CD8-positive, alpha-beta memory T cell (primary cell): ENCODE data around the gene C12orf50. TPM values are rescaled to one million over a fixed set of nuclear protein-coding genes. Genes with fewer than 3 reads are reported as not detected.
"Not testable (repeated sequence)": the region's sequence is repeated elsewhere in the genome, so short reads cannot be mapped to it uniquely, and the experiment has no call there.

Experiments used
- CTCF ChIA-PET: fragments of 350-600 bp; sonication (Branson Sonifier 250); formaldehyde crosslinking; loops from one replicate; lab custom pipeline; 2021; ENCODE audit warnings: antibody characterized with exemption; lab: Charles Lee
- POLR2A ChIA-PET: fragments of 350-600 bp; sonication (Branson Sonifier 250); formaldehyde crosslinking; loops from one replicate; lab custom pipeline; 2021; ENCODE audit warnings: antibody characterized with exemption; lab: Charles Lee
- DNase-seq, 5 donors: peaks; one replicate each; pipeline versions ENCODE4 v3.0.0 to v3.0.0-alpha.2; 2020 to 2022; ENCODE audit warnings: mixed read lengths in 1 of 5
- H3K27ac ChIP-seq: one replicate; pipeline ENCODE4 v1.7.0; 2013; ENCODE audit warnings: low read depth, mild to moderate bottlenecking, low read length, moderate library complexity
- H3K27me3 ChIP-seq: 2 replicates; pipeline ENCODE4 v1.7.0; 2013; ENCODE audit warnings: low read length, mild to moderate bottlenecking; ENCODE audit not compliant: insufficient read depth, poor library complexity, severe bottlenecking
- H3K36me3 ChIP-seq: 2 replicates; pipeline ENCODE4 v1.7.0; 2013; ENCODE audit warnings: mild to moderate bottlenecking, low read length, moderate library complexity; ENCODE audit not compliant: insufficient read depth
- H3K4me1 ChIP-seq: 2 replicates; pipeline ENCODE4 v1.7.0; 2013; ENCODE audit warnings: mild to moderate bottlenecking, low read length, moderate library complexity; ENCODE audit not compliant: insufficient read depth
- H3K4me3 ChIP-seq: 2 replicates; pipeline ENCODE4 v1.7.0; 2013; ENCODE audit warnings: mild to moderate bottlenecking, low read length
- H3K9me3 ChIP-seq: 2 replicates; pipeline ENCODE4 v1.7.0; 2013; ENCODE audit warnings: mild to moderate bottlenecking, low read length
- H3K27ac Mint-ChIP-seq, 8 donors: one replicate each; pipeline ENCODE4 v1.8.0; 2020 to 2021; ENCODE audit warnings: mixed read lengths in 8 of 8, mild to moderate bottlenecking in 6 of 8, inconsistent platforms in 3 of 8, moderate library complexity in 3 of 8
- H3K27me3 Mint-ChIP-seq, 2 donors: one replicate each; pipeline ENCODE4 v1.8.0; 2020 to 2021; ENCODE audit warnings: mixed read lengths in 2 of 2, mild to moderate bottlenecking in 1 of 2, moderate library complexity in 1 of 2
- H3K36me3 Mint-ChIP-seq, 3 donors: one replicate each; pipeline ENCODE4 v1.8.0; 2020 to 2021; ENCODE audit warnings: mixed read lengths in 3 of 3, inconsistent platforms in 1 of 3, mild to moderate bottlenecking in 1 of 3
- H3K4me1 Mint-ChIP-seq, 3 donors: one replicate each; pipeline ENCODE4 v1.8.0; 2020 to 2021; ENCODE audit warnings: mixed read lengths in 3 of 3, inconsistent platforms in 1 of 3, mild to moderate bottlenecking in 1 of 3
- H3K4me3 Mint-ChIP-seq, 7 donors: one replicate each; pipeline ENCODE4 v1.8.0; 2020 to 2021; ENCODE audit warnings: mixed read lengths in 7 of 7, mild to moderate bottlenecking in 6 of 7, moderate library complexity in 4 of 7, inconsistent platforms in 2 of 7
- H3K9me3 Mint-ChIP-seq, 5 donors: one replicate each; pipeline ENCODE4 v1.8.0; 2020 to 2022; ENCODE audit warnings: mixed read lengths in 5 of 5, mild to moderate bottlenecking in 3 of 5, moderate library complexity in 2 of 5, inconsistent platforms in 1 of 5
- polyA plus RNA-seq: library from polyadenylated mRNA; unstranded; fragments of 300-500 nt; fragmentation: Illumina TruSeq; gene quantifications from one replicate; pipeline ENCODE4 v1.2.3, GENCODE V29; 2021
- total RNA-seq, 2 experiments: library from RNA; stranded (reverse); gene quantifications; one replicate each; pipeline ENCODE4 v1.2.3, GENCODE V29; 2021

The C12orf50 gene
- total and polyA plus RNA-seq, 3 experiments from 2014 or later: not detected

GRCh38 chr12:88044035-88044434 lies 14.8 kb upstream of the C12orf50 start:
- Mint-ChIP-seq H3K27ac (peak overlapping the region in 1 of 8 donors; percentile 21), H3K4me1 (peaks cover 18 to 36% (median 28%) of the 10 kb centered on the region in 3 donors)
- POLR2A ChIA-PET: no interaction called here

GRCh38 chr12:88037770-88038169 lies 8.6 kb upstream of the C12orf50 start:
- CTCF ChIA-PET: no interaction called here
- Mint-ChIP-seq H3K4me3 (peak overlapping the region in 1 of 7 donors; percentile 94), H3K36me3 (peaks cover 0 to 27% (median 0%) of the 10 kb centered on the region in 3 donors), H3K9me3 (no peaks in the 10 kb centered on the region), H3K27ac (peak overlapping the region in 2 of 8 donors; percentile 20 to 32), H3K27me3 (no peaks in the 10 kb centered on the region), H3K4me1 (peaks cover 65 to 88% (median 77%) of the 10 kb centered on the region in 3 donors)
- DNase-seq: no peak
- POLR2A ChIA-PET: no interaction called here
- Histone ChIP-seq H3K4me3 (no peak overlapping the region), H3K9me3 (no peaks in the 10 kb centered on the region), H3K27ac (no peak overlapping the region), H3K27me3 (no peaks in the 10 kb centered on the region), H3K36me3 (no peaks in the 10 kb centered on the region), H3K4me1 (peaks cover 18% of the 10 kb centered on the region)

More at GRCh38 chr12:88044035-88044434, 14.8 kb upstream of the C12orf50 start:
- Mint-ChIP-seq H3K4me3 (no peak overlapping the region), H3K36me3 (peaks cover 10 to 68% (median 25%) of the 10 kb centered on the region in 3 donors), H3K27me3 (no peaks in the 10 kb centered on the region), H3K9me3 (no peaks in the 10 kb centered on the region)
- Histone ChIP-seq H3K9me3 (no peaks in the 10 kb centered on the region), H3K27ac (no peak overlapping the region), H3K36me3 (peaks cover 37% of the 10 kb centered on the region), H3K4me1 (no peaks in the 10 kb centered on the region), H3K27me3 (no peaks in the 10 kb centered on the region), H3K4me3 (no peak overlapping the region)
- DNase-seq: no peak
- CTCF ChIA-PET: no interaction called here

GRCh38 chr12:88036353-88036965 lies 7.3 kb upstream of the C12orf50 start:
- Mint-ChIP-seq H3K36me3 (peaks cover 0 to 22% (median 0%) of the 10 kb centered on the region in 3 donors), H3K9me3 (no peaks in the 10 kb centered on the region), H3K27ac (peak overlapping the region in 7 of 8 donors; percentile 58 to 96 (median 93)), H3K4me3 (peak overlapping the region; percentile 94 to 99 (median 96)), H3K27me3 (peaks cover 0 to 2% of the 10 kb centered on the region in 2 donors), H3K4me1 (peaks cover 64 to 76% (median 69%) of the 10 kb centered on the region in 3 donors)
- Histone ChIP-seq H3K27ac (no peak overlapping the region), H3K9me3 (no peaks in the 10 kb centered on the region), H3K36me3 (no peaks in the 10 kb centered on the region), H3K4me1 (peaks cover 18% of the 10 kb centered on the region), H3K27me3 (no peaks in the 10 kb centered on the region), H3K4me3 (peak overlapping the region; percentile 59)
- ChIA-PET POLR2A (no interaction called here), CTCF (interaction anchor here (1.2 kb wide), 1 partner anchor 14 kb away, joined by 3 read pairs; no protein-coding TSS in a partner anchor)
- no peak for DNase-seq

- peak overlapping the region; percentile 59 for H3K4me3 ChIP-seq
- peak overlapping the region in 7 of 8 donors; percentile 58 to 96 (median 93) for H3K27ac Mint-ChIP-seq
- peaks cover 0 to 16% (median 0%) of the 10 kb centered on the region in 3 donors for H3K36me3 Mint-ChIP-seq
- H3K27me3 Mint-ChIP-seq: peaks cover 0 to 3% of the 10 kb centered on the region in 2 donors
- H3K4me1 Mint-ChIP-seq: peaks cover 60 to 71% (median 66%) of the 10 kb centered on the region in 3 donors
- no peaks in the 10 kb centered on the region for H3K36me3 ChIP-seq
- peaks cover 18% of the 10 kb centered on the region for H3K4me1 ChIP-seq
- no peaks in the 10 kb centered on the region for H3K9me3 ChIP-seq
- no peak for DNase-seq
- H3K9me3 Mint-ChIP-seq: no peaks in the 10 kb centered on the region
- ChIA-PET POLR2A (no interaction called here), CTCF (interaction anchor here (1.2 kb wide), 1 partner anchor 15 kb away, joined by 3 read pairs; no protein-coding TSS in a partner anchor)
- peak overlapping the region; percentile 81 for H3K27ac ChIP-seq
- H3K4me3 Mint-ChIP-seq: peak overlapping the region; percentile 94 to 99 (median 96)
- H3K27me3 ChIP-seq: no peaks in the 10 kb centered on the region
Observed at GRCh38 chr12:88035907-88036289, 6.7 kb upstream of the C12orf50 start.

GRCh38 chr12:88035271-88035906 lies 6.2 kb upstream of the C12orf50 start:
- Mint-ChIP-seq H3K27me3 (peaks cover 0 to 3% of the 10 kb centered on the region in 2 donors), H3K36me3 (peaks cover 0 to 13% (median 0%) of the 10 kb centered on the region in 3 donors), H3K4me1 (peaks cover 56 to 66% (median 61%) of the 10 kb centered on the region in 3 donors), H3K4me3 (peak overlapping the region; percentile 94 to 99 (median 96)), H3K27ac (peak overlapping the region; percentile 58 to 96 (median 94)), H3K9me3 (no peaks in the 10 kb centered on the region)
- CTCF ChIA-PET: interaction anchor here (1.2 kb wide), 1 partner anchor 15 kb away, joined by 3 read pairs; no protein-coding TSS in a partner anchor
- POLR2A ChIA-PET: interaction anchor here (0.6 kb wide), 1 partner anchor 48 kb away, joined by 3 read pairs; no protein-coding TSS in a partner anchor
- Histone ChIP-seq H3K9me3 (no peaks in the 10 kb centered on the region), H3K27me3 (no peaks in the 10 kb centered on the region), H3K4me1 (peaks cover 18% of the 10 kb centered on the region), H3K36me3 (no peaks in the 10 kb centered on the region), H3K27ac (peak overlapping the region; percentile 81), H3K4me3 (peak overlapping the region; percentile 59)
- DNase-seq: peak; percentile 77 to 90 (median 85)

- H3K36me3 ChIP-seq, H3K9me3 ChIP-seq, H3K27ac ChIP-seq, H3K27me3 ChIP-seq, H3K27me3 Mint-ChIP-seq, POLR2A ChIA-PET, DNase-seq, H3K36me3 Mint-ChIP-seq, H3K27ac Mint-ChIP-seq, H3K4me3 ChIP-seq, H3K4me1 ChIP-seq, H3K4me3 Mint-ChIP-seq, CTCF ChIA-PET, H3K9me3 Mint-ChIP-seq: not testable (repeated sequence)
- H3K4me1 Mint-ChIP-seq: peaks cover 20 to 23% (median 20%) of the 10 kb centered on the region in 3 donors
Observed at GRCh38 chr12:88031161-88031560, 2.0 kb upstream of the C12orf50 start.

- no peaks in the 10 kb centered on the region for H3K9me3 Mint-ChIP-seq
Observed at GRCh38 chr12:88026196-88026595, 3.0 kb downstream of the C12orf50 start.

GRCh38 chr12:88017964-88018363 lies 11.2 kb downstream of the C12orf50 start:
- H3K9me3 Mint-ChIP-seq: peaks cover 4 to 12% (median 6%) of the 10 kb centered on the region in 5 donors
- POLR2A ChIA-PET: no interaction called here
- CTCF ChIA-PET: no interaction called here

More at GRCh38 chr12:88026196-88026595, 3.0 kb downstream of the C12orf50 start:
- no peak overlapping the region for H3K4me3 Mint-ChIP-seq
- no peak overlapping the region for H3K4me3 ChIP-seq
- peaks cover 0 to 4% of the 10 kb centered on the region in 2 donors for H3K27me3 Mint-ChIP-seq
- H3K36me3 Mint-ChIP-seq: no peaks in the 10 kb centered on the region
- no peaks in the 10 kb centered on the region for H3K36me3 ChIP-seq
- H3K4me1 Mint-ChIP-seq: no peaks in the 10 kb centered on the region
- no peak overlapping the region for H3K27ac ChIP-seq
- ChIA-PET POLR2A (no interaction called here), CTCF (no interaction called here)
- H3K9me3 ChIP-seq: no peaks in the 10 kb centered on the region
- H3K27me3 ChIP-seq: no peaks in the 10 kb centered on the region
- H3K4me1 ChIP-seq: no peaks in the 10 kb centered on the region
- no peak for DNase-seq
- no peak overlapping the region for H3K27ac Mint-ChIP-seq

More at GRCh38 chr12:88017964-88018363, 11.2 kb downstream of the C12orf50 start:
- no peak for DNase-seq
- no peaks in the 10 kb centered on the region for H3K4me1 ChIP-seq
- peaks cover 12 to 52% of the 10 kb centered on the region in 2 donors for H3K27me3 Mint-ChIP-seq
- H3K9me3 ChIP-seq: no peaks in the 10 kb centered on the region
- H3K27me3 ChIP-seq: no peaks in the 10 kb centered on the region
- no peak overlapping the region for H3K4me3 ChIP-seq
- H3K36me3 ChIP-seq: no peaks in the 10 kb centered on the region
- H3K27ac Mint-ChIP-seq: no peak overlapping the region
- H3K4me1 Mint-ChIP-seq: no peaks in the 10 kb centered on the region
- no peak overlapping the region for H3K4me3 Mint-ChIP-seq
- peaks cover 0 to 17% (median 2%) of the 10 kb centered on the region in 3 donors for H3K36me3 Mint-ChIP-seq
- H3K27ac ChIP-seq: no peak overlapping the region
